ENCODE measurements around the gene NAT14.

The NAT14 gene

GRCh38 chr19:55459950-55460657 is 24.9 kb upstream of the NAT14 start:
- TF ChIP-seq NFIC (IDR thresholded peaks at IDR 0.05) (peak; percentile 65; the same call in 1 of the 2 replicates), REST (IDR thresholded peaks at IDR 0.05; ENCODE audit: low read depth) (no peak), TAF1 (IDR thresholded peaks at IDR 0.05; ENCODE audit: low read depth) (no peak)

- no peak for TF ChIP-seq NFIC (IDR thresholded peaks at IDR 0.05)
- no peak for TF ChIP-seq EP300 (IDR thresholded peaks at IDR 0.05; ENCODE audit: borderline replicate concordance)
- no peak for TF ChIP-seq TEAD4 (IDR thresholded peaks at IDR 0.05)
- no peak for TF ChIP-seq TAF1 (IDR thresholded peaks at IDR 0.05; ENCODE audit: low read depth)
- no peak for TF ChIP-seq CREB1 (IDR thresholded peaks at IDR 0.05; ENCODE audit: low read depth)
- no peak for TF ChIP-seq FOXM1 (IDR thresholded peaks at IDR 0.05; ENCODE audit: borderline replicate concordance, low read depth)
- TF ChIP-seq EGR1 (IDR thresholded peaks at IDR 0.05): no peak
- no peak for TF ChIP-seq MAX (IDR thresholded peaks at IDR 0.05)
- TF ChIP-seq YY1 (IDR thresholded peaks at IDR 0.05; ENCODE audit: low read depth): no peak
- no peak for TF ChIP-seq CEBPB (IDR thresholded peaks at IDR 0.05)
- TF ChIP-seq USF1 (IDR thresholded peaks at IDR 0.05): no peak
- no peak for TF ChIP-seq RAD21 (IDR thresholded peaks at IDR 0.05; ENCODE audit: low read depth)
- no peak for TF ChIP-seq ZBTB7A (IDR thresholded peaks at IDR 0.05; ENCODE audit: low read depth)
Measured at GRCh38 chr19:55460670-55461258, 24.2 kb upstream of the NAT14 start.

GRCh38 chr19:55461259-55461973 is 23.6 kb upstream of the NAT14 start, which contains the start of gene ISOC2:
ISOC2 (minus strand) TSS chr19:55461642; CDS start chr19:55456486, 5,156 bp downstream.
- TF ChIP-seq YY1 (IDR thresholded peaks at IDR 0.05; ENCODE audit: low read depth) (0 out of 2 replicates have a peak, but pooled peaks have one; percentile 12), REST (IDR thresholded peaks at IDR 0.05; ENCODE audit: low read depth) (no peak), TEAD4 (IDR thresholded peaks at IDR 0.05) (no peak), NFIC (IDR thresholded peaks at IDR 0.05) (no peak), CEBPB (IDR thresholded peaks at IDR 0.05) (0 out of 2 replicates have a peak, but pooled peaks have one; percentile 7), TAF1 (IDR thresholded peaks at IDR 0.05; ENCODE audit: low read depth) (peak; percentile 53; the same call in 1 of the 2 replicates), ZBTB7A (IDR thresholded peaks at IDR 0.05; ENCODE audit: low read depth) (0 out of 2 replicates have a peak, but pooled peaks have one; percentile 11), RAD21 (IDR thresholded peaks at IDR 0.05; ENCODE audit: low read depth) (no peak), EGR1 (IDR thresholded peaks at IDR 0.05) (peak; percentile 58; the same call in 1 of the 2 replicates), MAX (IDR thresholded peaks at IDR 0.05) (peak; percentile 96), FOXM1 (IDR thresholded peaks at IDR 0.05; ENCODE audit: borderline replicate concordance, low read depth) (no peak), CREB1 (IDR thresholded peaks at IDR 0.05; ENCODE audit: low read depth) (peak; percentile 61), EP300 (IDR thresholded peaks at IDR 0.05; ENCODE audit: borderline replicate concordance) (no peak), USF1 (IDR thresholded peaks at IDR 0.05) (peak; percentile 97), TCF12 (IDR thresholded peaks at IDR 0.05; ENCODE audit: low read depth) (no peak)

- TF ChIP-seq EGR1 (IDR thresholded peaks at IDR 0.05): no peak
- no peak for TF ChIP-seq MAX (IDR thresholded peaks at IDR 0.05)
- no peak; the same call in 1 of the 2 replicates for TF ChIP-seq YY1 (IDR thresholded peaks at IDR 0.05; ENCODE audit: low read depth)
- peak; percentile 80 for TF ChIP-seq ZBTB7A (IDR thresholded peaks at IDR 0.05; ENCODE audit: low read depth)
- no peak for TF ChIP-seq TCF12 (IDR thresholded peaks at IDR 0.05; ENCODE audit: low read depth)
- TF ChIP-seq TAF1 (IDR thresholded peaks at IDR 0.05; ENCODE audit: low read depth): no peak
- no peak for TF ChIP-seq REST (IDR thresholded peaks at IDR 0.05; ENCODE audit: low read depth)
Measured at GRCh38 chr19:55461974-55462626, 22.9 kb upstream of the NAT14 start.

Data from Ishikawa (cell line).